Left ventricle myocardium inferior (tissue), 1 donor: ENCODE results near the gene DCLK2. TPM values are rescaled to one million over a fixed set of nuclear protein-coding genes. Genes with fewer than 3 reads are reported as not detected.
A peak's percentile ranks its signal among the peaks of the same experiment; 100 is the strongest.
"Not testable (repeated sequence)": the region's sequence is repeated elsewhere in the genome, so short reads cannot be mapped to it uniquely, and the experiment has no call there.

ENCODE experiments used
- DNase-seq: peaks from one replicate; pipeline ENCODE4 v3.0.0-alpha.2; 2020
- H3K27ac ChIP-seq: fragments of 200-600 bp; replicated peaks from 2 replicates; pipeline ENCODE4 v1.8.0; 2021
- H3K27me3 ChIP-seq: fragments of 200-600 bp; 2 replicates; pipeline ENCODE4 v1.8.0; 2021; ENCODE audit warnings: low read depth
- H3K36me3 ChIP-seq: fragments of 200-600 bp; 2 replicates; pipeline ENCODE4 v1.8.0; 2021
- H3K4me1 ChIP-seq: fragments of 200-600 bp; 2 replicates; pipeline ENCODE4 v1.8.0; 2021
- H3K4me3 ChIP-seq: fragments of 200-600 bp; 2 replicates; pipeline ENCODE4 v1.8.0; 2021; ENCODE audit warnings: mild to moderate bottlenecking, moderate library complexity
- H3K9me3 ChIP-seq: fragments of 200-600 bp; replicated peaks from 2 replicates; pipeline ENCODE4 v1.8.0; 2021
- CTCF ChIP-seq: fragments of 200-600 bp; IDR thresholded peaks from 2 replicates; pipeline ENCODE4 v1.8.0; 2021; ENCODE audit warnings: antibody characterized with exemption, mild to moderate bottlenecking, borderline replicate concordance
- intact Hi-C: fragments of 100-400 bp; cut with micrococcal nuclease; formaldehyde crosslinking; loops from one replicate; pipeline ENCODE4 v1.11.0; 2022
- total RNA-seq: library from RNA; stranded (reverse); fragmentation: NEBNext Ultra II Directional; extraction: Animal tissue kit (Norgen Biotek cat#: 25700); gene quantifications from one replicate; pipeline ENCODE4 v1.2.1, GENCODE V29; 2021
- donor health status: DM: no; HTN: yes; CAD: no; lungs with severe emphysema.

The DCLK2 gene
- total RNA-seq, 1 donor from 2014 or later: 21.9 TPM

GRCh38 chr4:150158041-150158440 lies 79.8 kb downstream of the DCLK2 start:
- Histone ChIP-seq H3K36me3 (no peaks in the 10 kb centered on the region), H3K4me1 (peaks cover 52% of the 10 kb centered on the region), H3K27ac (peak overlapping the region; percentile 47), H3K9me3 (no peaks in the 10 kb centered on the region), H3K27me3 (no peaks in the 10 kb centered on the region), H3K4me3 (no peak overlapping the region)
- intact Hi-C loops: no loop called here
- TF ChIP-seq CTCF: no peak
- no peak for DNase-seq

- no peak for TF ChIP-seq CTCF
- peaks cover 48% of the 10 kb centered on the region for H3K4me1 ChIP-seq
- no peak for DNase-seq
- no peaks in the 10 kb centered on the region for H3K36me3 ChIP-seq
- intact Hi-C loops: no loop called here
- no peak overlapping the region for H3K4me3 ChIP-seq
- H3K27ac ChIP-seq: peak overlapping the region; percentile 51
- H3K27me3 ChIP-seq: no peaks in the 10 kb centered on the region
- no peaks in the 10 kb centered on the region for H3K9me3 ChIP-seq
Observed at GRCh38 chr4:150160473-150160872, 82.2 kb downstream of the DCLK2 start.

GRCh38 chr4:150161109-150161508 lies 82.9 kb downstream of the DCLK2 start:
- H3K4me1 ChIP-seq: peaks cover 48% of the 10 kb centered on the region
- intact Hi-C loops: no loop called here
- no peak for TF ChIP-seq CTCF

GRCh38 chr4:150162020-150162419 lies 83.8 kb downstream of the DCLK2 start:
- H3K9me3 ChIP-seq, H3K36me3 ChIP-seq, DNase-seq, H3K4me3 ChIP-seq, intact Hi-C loops, H3K27me3 ChIP-seq: not testable (repeated sequence)
- Histone ChIP-seq H3K4me1 (peaks cover 56% of the 10 kb centered on the region), H3K27ac (peak overlapping the region; percentile 51)

More at GRCh38 chr4:150161109-150161508, 82.9 kb downstream of the DCLK2 start:
- Histone ChIP-seq H3K9me3 (no peaks in the 10 kb centered on the region), H3K4me3 (no peak overlapping the region), H3K27ac (peak overlapping the region; percentile 51), H3K36me3 (no peaks in the 10 kb centered on the region), H3K27me3 (no peaks in the 10 kb centered on the region)
- no peak for DNase-seq

GRCh38 chr4:150164055-150164454 lies 85.8 kb downstream of the DCLK2 start:
- no peak for TF ChIP-seq CTCF
- Histone ChIP-seq H3K4me3 (no peak overlapping the region), H3K9me3 (no peaks in the 10 kb centered on the region), H3K27ac (peak overlapping the region; percentile 65), H3K27me3 (no peaks in the 10 kb centered on the region), H3K36me3 (no peaks in the 10 kb centered on the region), H3K4me1 (peaks cover 45% of the 10 kb centered on the region)
- peak; percentile 63 for DNase-seq
- intact Hi-C loops: no loop called here

- Histone ChIP-seq H3K36me3 (no peaks in the 10 kb centered on the region), H3K27ac (peak overlapping the region; percentile 65), H3K9me3 (no peaks in the 10 kb centered on the region), H3K27me3 (no peaks in the 10 kb centered on the region), H3K4me3 (no peak overlapping the region), H3K4me1 (peaks cover 35% of the 10 kb centered on the region)
- DNase-seq: no peak
- TF ChIP-seq CTCF: no peak
- intact Hi-C loops: no loop called here
Observed at GRCh38 chr4:150164956-150165629, 86.8 kb downstream of the DCLK2 start.
